Endothelial cell (in vitro differentiated cells): ENCODE measurements around the gene KLHL20. TPM values are rescaled to one million over a fixed set of nuclear protein-coding genes. Genes with fewer than 3 reads are reported as not detected.
A peak's percentile ranks its signal among the peaks of the same experiment; 100 is the strongest.

Experiments
- DNase-seq: peaks from one replicate; pipeline ENCODE4 v3.0.0; 2021; ENCODE audit warnings: low spot score
- H3K27ac Mint-ChIP-seq: one replicate; pipeline ENCODE4 v1.8.0; 2021; ENCODE audit warnings: mixed read lengths, inconsistent platforms; ENCODE audit not compliant: unreplicated experiment
- H3K27me3 Mint-ChIP-seq: one replicate; pipeline ENCODE4 v1.8.0; 2021; ENCODE audit warnings: mild to moderate bottlenecking, moderate library complexity, mixed read lengths, inconsistent platforms; ENCODE audit not compliant: unreplicated experiment
- H3K36me3 Mint-ChIP-seq: one replicate; pipeline ENCODE4 v1.8.0; 2021; ENCODE audit warnings: mild to moderate bottlenecking, low read depth, mixed read lengths, inconsistent platforms; ENCODE audit not compliant: unreplicated experiment
- H3K4me1 Mint-ChIP-seq: one replicate; pipeline ENCODE4 v1.8.0; 2021; ENCODE audit warnings: mild to moderate bottlenecking, mixed read lengths, inconsistent platforms; ENCODE audit not compliant: unreplicated experiment
- H3K4me3 Mint-ChIP-seq: one replicate; pipeline ENCODE4 v1.8.0; 2021; ENCODE audit warnings: mild to moderate bottlenecking, mixed read lengths, inconsistent platforms; ENCODE audit not compliant: unreplicated experiment
- H3K9me3 Mint-ChIP-seq: one replicate; pipeline ENCODE4 v1.8.0; 2021; ENCODE audit warnings: mixed read lengths, inconsistent platforms; ENCODE audit not compliant: unreplicated experiment
- total RNA-seq: library from RNA; stranded (reverse); fragmentation: NEBNext Ultra II Directional; extraction: Animal tissue kit (Norgen Biotek cat#: 25700); gene quantifications from one replicate; pipeline ENCODE4 v1.2.1, GENCODE V29; 2021; ENCODE audit not compliant: unreplicated experiment
- TF ChIP-seq, protein P1 (sequence below): fragments of 200-600 bp; sonication (generic); IDR thresholded peaks from one replicate; pipeline ENCODE4 v1.5.0; 2021; ENCODE audit warnings: antibody characterized with exemption; ENCODE audit not compliant: unreplicated experiment

KLHL20 gene
- total RNA-seq, 1 donor from 2014 or later: 32.8 TPM

- Mint-ChIP-seq H3K36me3 (peaks cover 11% of the 10 kb centered on the region), H3K27ac (no peak overlapping the region), H3K27me3 (peaks cover 1% of the 10 kb centered on the region), H3K4me1 (no peaks in the 10 kb centered on the region), H3K9me3 (no peaks in the 10 kb centered on the region), H3K4me3 (no peak overlapping the region)
- TF ChIP-seq, protein P1, sequence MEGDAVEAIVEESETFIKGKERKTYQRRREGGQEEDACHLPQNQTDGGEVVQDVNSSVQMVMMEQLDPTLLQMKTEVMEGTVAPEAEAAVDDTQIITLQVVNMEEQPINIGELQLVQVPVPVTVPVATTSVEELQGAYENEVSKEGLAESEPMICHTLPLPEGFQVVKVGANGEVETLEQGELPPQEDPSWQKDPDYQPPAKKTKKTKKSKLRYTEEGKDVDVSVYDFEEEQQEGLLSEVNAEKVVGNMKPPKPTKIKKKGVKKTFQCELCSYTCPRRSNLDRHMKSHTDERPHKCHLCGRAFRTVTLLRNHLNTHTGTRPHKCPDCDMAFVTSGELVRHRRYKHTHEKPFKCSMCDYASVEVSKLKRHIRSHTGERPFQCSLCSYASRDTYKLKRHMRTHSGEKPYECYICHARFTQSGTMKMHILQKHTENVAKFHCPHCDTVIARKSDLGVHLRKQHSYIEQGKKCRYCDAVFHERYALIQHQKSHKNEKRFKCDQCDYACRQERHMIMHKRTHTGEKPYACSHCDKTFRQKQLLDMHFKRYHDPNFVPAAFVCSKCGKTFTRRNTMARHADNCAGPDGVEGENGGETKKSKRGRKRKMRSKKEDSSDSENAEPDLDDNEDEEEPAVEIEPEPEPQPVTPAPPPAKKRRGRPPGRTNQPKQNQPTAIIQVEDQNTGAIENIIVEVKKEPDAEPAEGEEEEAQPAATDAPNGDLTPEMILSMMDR: no peak
- no peak for DNase-seq
Measured at GRCh38 chr1:173742203-173742886, 27.6 kb downstream of the KLHL20 start.

DNA sequence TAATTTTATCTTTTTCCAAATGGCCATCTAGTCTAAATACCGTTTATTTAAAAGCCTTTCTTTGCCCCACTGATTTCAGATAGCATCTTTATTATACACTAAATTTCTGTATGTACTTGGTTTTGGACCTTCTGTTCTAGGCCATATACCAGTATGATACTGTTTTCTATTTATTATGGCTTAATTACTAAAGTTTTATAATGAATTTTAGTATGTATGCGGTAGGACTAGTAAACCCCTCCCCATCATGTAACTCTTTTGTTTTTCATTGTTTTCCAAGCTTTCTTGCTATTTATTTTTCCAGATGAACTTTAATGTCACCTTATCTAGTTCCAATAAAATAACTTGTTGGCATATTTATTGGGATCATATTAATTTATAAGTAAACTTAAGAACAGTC lies 29.9 kb downstream of the KLHL20 start:
- Mint-ChIP-seq H3K9me3 (no peaks in the 10 kb centered on the region), H3K27me3 (peaks cover 1% of the 10 kb centered on the region), H3K27ac (no peak overlapping the region), H3K4me1 (no peaks in the 10 kb centered on the region), H3K4me3 (no peak overlapping the region), H3K36me3 (peaks cover 11% of the 10 kb centered on the region)
- no peak for DNase-seq
- TF ChIP-seq, protein P1: no peak

GRCh38 chr1:173749137-173749536 lies 34.4 kb downstream of the KLHL20 start:
- Mint-ChIP-seq H3K27me3 (no peaks in the 10 kb centered on the region), H3K27ac (no peak overlapping the region), H3K9me3 (no peaks in the 10 kb centered on the region), H3K4me1 (no peaks in the 10 kb centered on the region), H3K4me3 (no peak overlapping the region), H3K36me3 (peaks cover 8% of the 10 kb centered on the region)
- no peak for DNase-seq
- TF ChIP-seq, protein P1: no peak

DNA sequence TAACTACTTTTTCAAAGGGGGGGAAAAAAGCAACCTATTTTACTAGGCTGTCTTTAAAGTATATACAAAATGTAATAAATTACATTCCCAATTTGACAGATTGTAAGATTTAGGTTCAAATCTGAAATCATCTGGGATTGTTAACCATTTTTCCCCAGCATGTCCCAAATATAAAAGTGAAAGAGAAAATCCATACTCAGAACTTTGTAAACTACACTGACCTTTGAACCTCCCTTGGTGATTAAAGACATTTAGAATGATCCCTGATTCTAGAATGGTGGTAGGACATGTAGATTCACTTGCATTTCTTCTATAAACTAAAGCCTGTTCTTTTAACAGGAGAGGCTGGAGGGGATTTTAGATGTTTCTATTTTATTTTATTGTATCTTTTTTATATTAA lies 39.0 kb downstream of the KLHL20 start:
- TF ChIP-seq, protein P1: no peak
- no peak for DNase-seq
- no peaks in the 10 kb centered on the region for H3K27me3 Mint-ChIP-seq
- H3K9me3 Mint-ChIP-seq: peaks cover 5% of the 10 kb centered on the region
- no peak overlapping the region for H3K4me3 Mint-ChIP-seq
- H3K4me1 Mint-ChIP-seq: no peaks in the 10 kb centered on the region
- H3K36me3 Mint-ChIP-seq: peaks cover 30% of the 10 kb centered on the region
- no peak overlapping the region for H3K27ac Mint-ChIP-seq

DNA sequence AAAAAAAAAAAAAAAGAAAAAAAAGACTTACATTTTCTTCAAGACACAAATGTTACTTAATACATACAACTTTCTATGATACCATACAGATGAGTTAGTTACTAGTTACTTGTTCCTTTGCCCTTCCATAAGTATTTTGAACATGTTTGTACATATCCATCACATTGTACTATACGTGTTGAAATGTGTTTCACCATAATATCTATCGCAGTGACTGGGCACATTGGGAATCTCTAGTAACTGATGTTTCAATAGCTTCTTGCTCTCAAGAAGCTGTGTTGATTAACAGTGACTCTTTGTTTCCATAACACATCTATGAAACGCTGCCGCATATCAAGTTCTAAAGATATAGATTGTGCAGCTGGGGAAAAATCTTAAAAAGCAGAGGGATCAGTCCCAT lies 42.9 kb downstream of the KLHL20 start:
- Mint-ChIP-seq H3K27ac (no peak overlapping the region), H3K4me3 (peak overlapping the region; percentile 85), H3K27me3 (peaks cover 2% of the 10 kb centered on the region), H3K36me3 (peaks cover 63% of the 10 kb centered on the region), H3K9me3 (peaks cover 5% of the 10 kb centered on the region), H3K4me1 (no peaks in the 10 kb centered on the region)
- DNase-seq: no peak
- TF ChIP-seq, protein P1: no peak
